ENCODE data around the gene HTR1E.

DNA sequence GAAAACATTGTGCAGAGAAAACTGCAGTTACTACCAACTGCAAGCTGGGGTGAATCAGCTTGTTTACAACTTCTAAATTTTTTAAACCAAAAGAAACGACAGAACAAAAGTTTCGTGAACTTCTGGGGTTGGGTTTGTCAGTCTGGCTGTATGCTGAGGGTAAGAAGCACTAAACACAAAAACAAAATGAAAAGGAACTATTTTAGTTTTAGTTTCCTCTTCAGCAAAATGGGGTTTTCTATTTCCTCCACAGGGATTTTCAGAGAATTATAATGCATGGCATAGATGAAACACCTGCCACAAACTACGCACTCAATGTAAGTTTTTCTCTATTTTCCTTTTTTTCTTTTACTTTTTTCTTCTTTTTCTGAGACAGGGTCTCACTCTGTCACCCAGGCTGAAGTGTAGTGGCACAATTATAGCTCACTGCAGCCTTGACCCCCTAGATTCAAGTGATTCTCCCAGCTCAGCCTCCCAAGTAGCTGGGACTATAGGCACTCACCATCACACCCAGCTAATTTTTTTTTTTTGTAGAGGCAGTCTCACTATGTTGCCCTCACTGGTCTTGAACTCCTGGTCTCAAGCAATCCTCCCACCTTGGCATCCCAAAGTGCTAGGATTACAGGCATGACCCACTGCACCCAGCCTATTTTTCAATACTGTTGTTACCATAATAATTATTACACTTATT, 117.0 kb downstream of the HTR1E start:
- TF ChIP-seq, protein P1, sequence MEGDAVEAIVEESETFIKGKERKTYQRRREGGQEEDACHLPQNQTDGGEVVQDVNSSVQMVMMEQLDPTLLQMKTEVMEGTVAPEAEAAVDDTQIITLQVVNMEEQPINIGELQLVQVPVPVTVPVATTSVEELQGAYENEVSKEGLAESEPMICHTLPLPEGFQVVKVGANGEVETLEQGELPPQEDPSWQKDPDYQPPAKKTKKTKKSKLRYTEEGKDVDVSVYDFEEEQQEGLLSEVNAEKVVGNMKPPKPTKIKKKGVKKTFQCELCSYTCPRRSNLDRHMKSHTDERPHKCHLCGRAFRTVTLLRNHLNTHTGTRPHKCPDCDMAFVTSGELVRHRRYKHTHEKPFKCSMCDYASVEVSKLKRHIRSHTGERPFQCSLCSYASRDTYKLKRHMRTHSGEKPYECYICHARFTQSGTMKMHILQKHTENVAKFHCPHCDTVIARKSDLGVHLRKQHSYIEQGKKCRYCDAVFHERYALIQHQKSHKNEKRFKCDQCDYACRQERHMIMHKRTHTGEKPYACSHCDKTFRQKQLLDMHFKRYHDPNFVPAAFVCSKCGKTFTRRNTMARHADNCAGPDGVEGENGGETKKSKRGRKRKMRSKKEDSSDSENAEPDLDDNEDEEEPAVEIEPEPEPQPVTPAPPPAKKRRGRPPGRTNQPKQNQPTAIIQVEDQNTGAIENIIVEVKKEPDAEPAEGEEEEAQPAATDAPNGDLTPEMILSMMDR (conservative IDR thresholded peaks at IDR 0.05 in 1 of 2, IDR thresholded peaks at IDR 0.05 in 1 of 2; ENCODE audit: low read depth in 1 of 2, low read length in 2 of 2), result no peak
- TF ChIP-seq EZH2 (IDR thresholded peaks at IDR 0.05; ENCODE audit: low read length, missing control alignments), result no peak
